GM18526 (cell line): ENCODE results near the gene TBC1D2B.

Source experiments
- POLR2A ChIP-seq: IDR thresholded peaks from 3 replicates; pipeline ENCODE4 v1.6.1; 2011; ENCODE audit not compliant: insufficient read length; ENCODE audit errors: extremely low read depth

Gene TBC1D2B

DNA sequence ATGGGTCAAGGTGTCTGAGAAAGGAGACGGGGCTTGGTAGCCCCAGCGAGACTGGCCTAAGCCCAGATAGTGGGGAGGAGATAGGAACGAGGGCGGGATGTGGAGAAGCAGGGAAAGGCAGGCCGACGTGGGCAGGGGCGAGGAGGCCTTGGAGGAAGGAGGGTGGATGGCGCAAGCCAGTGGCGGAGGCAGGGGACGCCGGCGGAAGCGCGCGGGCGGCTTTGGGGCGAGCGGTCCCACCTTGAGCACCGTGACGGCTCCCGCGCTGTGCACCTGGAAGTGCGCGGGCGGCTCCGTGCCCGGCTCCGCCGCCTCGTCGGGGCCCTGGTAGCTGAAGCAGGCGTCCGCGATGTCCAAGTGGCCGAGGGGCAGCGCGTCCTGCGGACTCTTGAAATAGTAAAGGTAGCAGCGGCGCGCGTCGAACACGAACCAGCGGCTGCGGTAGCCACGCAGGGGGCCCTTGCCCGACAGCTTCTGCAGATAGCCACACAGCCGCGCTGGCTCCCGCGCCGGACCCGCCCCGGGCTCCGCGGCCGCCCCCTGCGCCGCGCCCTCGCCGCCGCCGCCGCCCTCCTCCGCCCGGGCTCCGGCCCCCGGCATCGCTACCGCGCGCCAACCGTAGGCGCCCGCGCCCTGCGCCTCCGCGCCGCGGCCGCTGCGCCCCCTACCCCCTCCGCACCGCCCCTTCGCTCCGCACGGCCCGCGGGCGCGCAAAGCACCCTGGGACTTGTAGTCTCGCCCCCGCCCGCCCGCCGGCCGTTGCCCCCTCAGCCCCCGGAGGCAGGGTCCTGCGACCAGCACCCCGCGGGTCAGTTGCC lies at the start of gene TBC1D2B:
Gene TBC1D2B, minus strand, starts transcription at position 659 of the 818 bp plus-strand sequence. Its CDS starts 59 bp downstream, at position 600.
- peak; percentile 50 for TF ChIP-seq POLR2A

DNA sequence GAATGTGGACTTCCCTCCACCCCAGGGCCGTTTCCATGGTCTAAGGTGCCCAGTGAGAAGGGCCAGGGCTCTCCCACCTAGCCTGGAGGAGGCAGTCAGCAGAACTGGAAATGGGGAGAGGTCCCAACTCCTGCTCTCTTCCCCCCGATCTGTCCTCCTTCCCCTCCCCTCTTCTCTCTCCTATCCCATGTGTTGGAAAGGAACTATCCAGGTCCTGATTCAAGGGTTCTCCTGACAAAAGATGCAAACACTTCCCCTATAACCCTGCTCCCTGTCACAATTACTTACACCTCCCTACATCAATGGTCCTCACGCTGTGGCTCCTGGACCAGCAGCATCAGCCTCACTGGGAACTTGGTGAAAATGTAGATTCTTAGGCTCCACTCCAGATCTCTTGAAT lies 47.8 kb upstream of the TBC1D2B start:
- no peak for TF ChIP-seq POLR2A

DNA sequence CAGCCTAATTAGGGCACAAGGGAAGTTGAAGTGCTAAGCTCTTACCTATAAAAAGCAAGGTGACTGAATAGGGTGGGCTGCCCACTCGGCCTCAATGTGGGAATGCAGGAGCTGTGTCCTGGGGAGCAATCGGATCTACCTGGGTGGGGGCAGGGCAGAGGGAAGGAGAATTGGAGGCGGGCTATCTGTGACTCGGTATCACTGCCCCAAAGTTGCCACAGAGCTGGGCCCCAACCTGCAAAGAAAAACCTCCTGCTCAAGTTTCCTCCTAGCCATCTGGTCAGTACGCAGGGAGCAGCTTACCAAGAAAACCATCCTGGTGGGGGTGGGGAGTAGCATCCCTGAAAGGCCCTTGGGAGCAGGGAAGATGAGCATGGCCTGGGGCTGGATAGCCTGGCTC lies 43.0 kb upstream of the TBC1D2B start:
- TF ChIP-seq POLR2A: no peak

DNA sequence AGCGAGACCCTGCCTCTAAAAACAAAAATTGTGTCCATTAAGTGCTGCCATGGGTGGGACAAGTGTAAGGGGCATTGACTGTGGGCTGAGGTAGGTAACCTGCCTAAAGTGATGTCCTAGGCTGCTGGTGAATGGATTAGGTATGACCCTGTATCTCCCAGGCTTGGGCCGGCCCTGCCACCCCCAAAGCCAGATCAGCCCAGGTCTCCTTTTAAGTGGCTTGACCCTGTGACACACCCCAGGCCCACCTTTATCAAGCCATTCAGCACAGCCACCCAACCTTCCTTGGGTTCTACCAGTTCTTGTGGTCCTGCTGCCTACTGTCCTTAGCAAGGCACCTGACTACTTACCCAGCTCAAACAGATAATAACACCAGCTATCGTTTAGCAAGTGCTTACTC lies 35.0 kb upstream of the TBC1D2B start:
- no peak for TF ChIP-seq POLR2A

DNA sequence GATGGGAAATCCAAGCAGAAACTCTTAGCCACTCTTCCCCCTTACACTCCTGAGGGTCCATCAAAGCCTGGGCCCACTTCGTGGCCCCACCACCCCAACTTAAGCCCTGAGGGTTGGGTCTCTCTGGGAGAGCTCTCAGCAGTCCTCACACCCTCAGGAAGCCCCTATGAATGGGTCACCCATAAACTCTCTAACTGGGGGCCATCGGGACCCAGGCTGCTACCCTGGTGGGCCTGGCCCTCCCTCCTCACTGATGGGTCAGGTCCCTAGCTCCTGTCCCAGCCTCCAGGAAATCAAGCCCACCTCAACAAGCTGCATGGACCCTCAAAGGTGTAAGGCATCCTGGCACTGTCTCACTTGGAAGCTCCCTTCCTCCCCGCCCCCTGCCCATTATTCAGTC lies 34.3 kb upstream of the TBC1D2B start:
- TF ChIP-seq POLR2A: no peak

DNA sequence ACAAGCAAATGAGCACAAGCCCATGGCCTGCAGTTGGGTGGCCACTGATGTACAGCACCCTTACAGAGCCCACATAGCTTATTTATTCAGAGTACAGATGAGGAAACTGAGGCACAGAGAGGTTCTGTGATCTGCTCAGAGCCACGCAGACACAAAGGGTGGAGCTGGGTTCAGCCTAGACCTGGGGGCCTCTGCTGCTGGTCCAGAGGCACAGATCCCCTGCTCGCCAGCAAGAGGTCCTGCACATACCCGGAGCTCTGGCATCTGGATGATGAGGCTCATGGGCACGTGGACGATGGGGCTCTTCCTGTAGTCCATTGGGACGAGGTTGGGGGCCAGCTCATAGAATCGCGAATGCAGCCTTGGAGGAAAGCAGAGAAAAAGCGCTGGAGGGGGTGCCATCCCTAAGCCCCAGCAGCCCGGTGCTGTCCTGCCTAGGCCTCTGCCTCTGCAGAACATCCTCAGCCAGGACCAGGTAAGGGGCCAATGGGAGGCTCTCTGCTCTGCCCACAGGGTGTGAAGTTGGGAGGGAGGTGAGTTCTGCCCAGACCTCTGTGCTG lies 33.5 kb upstream of the TBC1D2B start:
- TF ChIP-seq POLR2A: no peak

DNA sequence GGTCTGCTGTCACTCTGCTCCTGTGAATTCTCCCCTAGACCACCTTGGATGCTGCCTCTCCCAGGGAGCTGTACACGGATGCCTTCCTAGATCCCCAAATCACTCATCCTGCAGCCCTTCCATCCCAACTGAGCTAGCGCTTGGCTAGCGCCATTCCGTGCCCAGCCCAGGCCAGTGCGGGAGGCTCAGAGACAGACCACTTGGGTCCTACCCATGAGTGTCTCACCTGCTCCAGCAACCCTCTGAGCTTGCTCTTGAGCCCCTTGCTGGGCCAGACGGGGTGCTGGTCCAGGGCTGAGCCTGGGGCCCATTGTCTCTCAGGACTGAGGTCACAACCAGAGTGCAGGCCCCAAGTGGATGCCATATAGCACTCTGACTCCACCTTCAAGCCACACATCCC lies 32.6 kb upstream of the TBC1D2B start:
- no peak for TF ChIP-seq POLR2A

DNA sequence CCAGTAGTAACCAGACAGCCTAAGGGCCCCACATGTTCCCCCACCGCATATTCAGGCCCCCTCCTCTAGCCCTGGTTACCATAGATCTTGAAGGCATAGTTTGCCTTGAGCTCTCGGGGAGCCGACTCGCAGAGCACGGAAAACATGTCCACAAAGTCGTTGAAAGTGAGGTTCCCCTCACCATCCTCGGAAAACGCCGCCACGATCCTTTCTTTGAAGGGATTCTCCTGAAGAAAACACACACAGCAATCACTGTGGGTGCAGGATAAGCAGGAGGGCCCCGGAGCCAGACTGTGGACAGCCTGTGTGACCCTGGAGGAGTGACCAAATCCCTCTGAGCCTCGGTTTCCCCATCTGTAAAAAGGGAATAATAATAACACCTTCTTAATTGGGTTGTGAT lies 31.6 kb upstream of the TBC1D2B start:
- TF ChIP-seq POLR2A: no peak

DNA sequence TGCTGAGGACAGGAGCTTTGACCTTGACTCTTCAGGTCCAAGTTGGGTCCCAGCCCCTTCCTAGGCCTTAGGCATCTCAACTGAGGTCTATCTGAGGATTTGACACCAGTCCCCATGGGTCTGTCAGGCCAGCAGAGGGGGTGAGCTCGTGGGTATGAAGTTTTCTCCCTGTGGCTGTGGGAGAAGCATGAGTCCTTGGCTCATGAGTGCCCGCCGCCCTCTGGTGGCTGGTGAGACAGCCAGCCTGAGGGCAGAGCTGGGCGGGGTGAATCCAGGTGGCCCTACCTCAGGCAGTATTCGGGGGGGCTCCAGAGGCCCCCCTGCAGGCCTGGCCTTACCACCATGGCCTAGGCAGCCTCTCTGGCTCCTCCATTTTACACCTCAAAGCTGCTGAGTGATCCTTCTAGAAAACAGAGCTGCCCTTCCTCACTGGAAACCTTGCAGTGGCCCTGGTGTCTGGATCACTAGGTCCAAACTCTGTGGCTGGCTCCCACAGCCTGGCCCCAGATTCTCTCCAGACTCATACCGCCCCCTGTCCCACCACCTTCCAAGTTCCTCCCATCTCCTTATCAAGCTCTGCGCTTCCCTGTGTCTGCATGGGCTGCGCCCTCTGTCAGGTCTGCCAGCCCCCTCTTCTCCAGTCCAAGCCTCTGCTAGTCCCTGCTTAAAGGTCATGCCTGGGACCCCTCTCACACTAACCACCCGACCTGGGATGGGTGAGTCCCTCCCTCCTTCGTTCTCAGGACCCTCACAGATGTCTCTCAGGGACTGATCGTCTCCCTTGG lies 31.0 kb upstream of the TBC1D2B start:
- TF ChIP-seq POLR2A: no peak

DNA sequence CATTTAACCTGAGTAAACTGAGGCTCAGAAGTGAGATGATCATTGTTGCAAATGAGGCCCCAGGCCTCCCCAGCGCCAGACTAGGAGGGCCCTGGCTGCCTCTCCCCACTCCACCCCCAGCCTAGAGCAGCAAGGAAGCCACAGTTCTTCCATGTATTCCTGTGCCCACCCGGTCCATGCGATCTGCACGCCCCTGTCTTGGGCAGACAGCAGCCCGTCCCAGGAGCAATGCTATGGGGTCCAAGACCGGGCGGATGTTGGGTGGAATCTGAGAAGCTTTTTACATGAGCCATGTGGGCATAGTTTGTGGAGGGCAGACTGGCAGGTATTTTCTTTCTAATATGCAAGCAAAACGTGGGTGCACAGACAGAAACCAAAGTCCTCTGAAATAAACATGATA lies 30.0 kb upstream of the TBC1D2B start:
- no peak for TF ChIP-seq POLR2A

DNA sequence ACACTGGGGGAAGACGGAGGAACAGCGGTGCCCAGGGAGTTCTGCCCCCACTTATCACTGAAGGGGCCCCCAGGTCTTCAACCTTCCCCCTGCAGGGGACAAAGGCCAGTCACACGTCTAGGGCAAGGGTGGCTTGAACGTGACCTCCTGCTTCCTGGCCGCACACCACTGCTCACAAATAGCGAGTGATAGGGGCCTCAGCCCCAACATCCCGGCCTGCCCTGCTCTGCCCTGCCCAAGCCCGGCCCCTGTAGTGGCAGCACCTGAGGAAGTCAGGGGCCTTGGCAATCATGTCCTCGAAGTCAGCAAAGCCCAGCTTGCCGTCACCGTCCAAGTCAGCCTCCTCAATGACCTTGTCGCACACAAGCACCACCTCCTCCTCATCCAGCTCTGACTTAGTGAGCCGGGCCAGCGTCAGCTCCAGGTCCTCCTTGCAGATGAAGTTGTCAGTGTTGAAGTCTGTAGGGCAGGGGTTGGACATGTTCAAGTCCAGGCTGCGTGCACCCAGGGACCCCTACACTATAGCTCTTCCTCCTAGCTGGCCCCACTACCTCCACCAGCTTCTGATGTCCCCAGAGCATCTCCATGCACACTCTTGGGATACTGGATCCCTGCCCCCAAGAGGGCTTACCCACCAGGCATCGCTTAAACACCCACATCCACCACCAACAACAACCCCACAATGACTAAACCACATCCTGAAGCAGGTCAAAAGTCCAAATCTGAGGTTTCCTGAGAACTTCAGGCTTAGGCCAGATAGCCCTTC lies 28.1 kb upstream of the TBC1D2B start:
- no peak for TF ChIP-seq POLR2A

DNA sequence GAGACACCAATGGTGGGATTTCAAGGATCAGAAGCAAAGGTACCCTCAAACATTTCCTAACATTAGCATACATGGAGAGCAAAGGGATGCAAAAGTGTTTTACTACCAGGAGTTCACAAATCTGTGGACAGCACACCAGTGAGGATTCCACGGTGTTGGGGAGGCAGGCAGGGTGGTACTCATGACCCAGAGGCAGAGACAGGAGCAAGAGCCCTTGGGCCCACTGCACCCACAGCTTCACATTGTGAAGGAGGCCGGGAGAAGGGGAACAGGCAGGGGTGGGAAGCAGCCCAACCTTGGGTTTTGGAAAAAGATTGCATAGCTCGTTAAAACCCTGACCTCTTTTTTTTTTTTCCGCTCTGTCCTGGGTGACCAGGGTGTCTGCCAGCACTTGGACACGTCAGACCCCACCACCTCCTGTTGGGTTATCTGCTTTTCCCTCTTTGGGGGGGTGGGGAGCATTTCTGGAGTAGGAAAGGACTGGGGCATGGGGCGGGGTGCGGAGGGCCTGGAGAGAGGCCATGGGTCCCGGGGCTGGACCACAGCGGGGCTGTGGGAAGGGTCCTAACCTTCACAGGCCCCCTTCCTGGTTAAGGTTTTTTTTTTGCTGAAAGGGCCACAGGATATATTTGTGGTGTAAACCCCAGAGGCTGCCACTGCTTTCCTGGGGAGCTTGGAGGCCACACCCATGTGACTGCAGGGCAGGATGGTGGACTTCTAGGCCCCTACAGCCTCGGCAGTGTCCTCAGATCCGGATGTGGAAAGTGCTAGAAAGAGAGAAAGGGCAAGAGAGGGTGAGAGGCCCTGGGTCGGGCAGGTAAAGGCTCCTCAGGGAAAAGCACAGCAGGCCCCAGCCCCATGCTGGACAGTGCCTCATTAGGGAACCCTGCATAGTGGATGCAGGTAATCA lies 27.3 kb upstream of the TBC1D2B start:
- no peak for TF ChIP-seq POLR2A

DNA sequence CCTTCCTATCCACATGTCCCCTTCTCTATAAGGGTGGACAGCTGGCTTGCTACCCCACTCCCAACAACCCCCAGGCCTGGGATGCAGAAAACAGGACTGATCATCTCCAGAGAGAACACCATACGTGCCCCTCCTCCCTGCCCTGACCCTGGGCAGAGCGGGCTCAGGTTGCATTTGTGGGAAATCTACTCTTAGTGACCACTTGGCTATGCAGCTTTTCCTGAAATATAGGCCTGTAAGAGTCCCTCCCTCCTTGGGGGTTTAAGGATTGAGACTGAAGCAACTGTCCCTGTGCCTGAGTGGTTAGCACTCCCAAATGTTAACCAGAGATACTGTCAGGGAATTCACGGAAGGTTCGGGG lies 26.6 kb upstream of the TBC1D2B start:
- TF ChIP-seq POLR2A: no peak

DNA sequence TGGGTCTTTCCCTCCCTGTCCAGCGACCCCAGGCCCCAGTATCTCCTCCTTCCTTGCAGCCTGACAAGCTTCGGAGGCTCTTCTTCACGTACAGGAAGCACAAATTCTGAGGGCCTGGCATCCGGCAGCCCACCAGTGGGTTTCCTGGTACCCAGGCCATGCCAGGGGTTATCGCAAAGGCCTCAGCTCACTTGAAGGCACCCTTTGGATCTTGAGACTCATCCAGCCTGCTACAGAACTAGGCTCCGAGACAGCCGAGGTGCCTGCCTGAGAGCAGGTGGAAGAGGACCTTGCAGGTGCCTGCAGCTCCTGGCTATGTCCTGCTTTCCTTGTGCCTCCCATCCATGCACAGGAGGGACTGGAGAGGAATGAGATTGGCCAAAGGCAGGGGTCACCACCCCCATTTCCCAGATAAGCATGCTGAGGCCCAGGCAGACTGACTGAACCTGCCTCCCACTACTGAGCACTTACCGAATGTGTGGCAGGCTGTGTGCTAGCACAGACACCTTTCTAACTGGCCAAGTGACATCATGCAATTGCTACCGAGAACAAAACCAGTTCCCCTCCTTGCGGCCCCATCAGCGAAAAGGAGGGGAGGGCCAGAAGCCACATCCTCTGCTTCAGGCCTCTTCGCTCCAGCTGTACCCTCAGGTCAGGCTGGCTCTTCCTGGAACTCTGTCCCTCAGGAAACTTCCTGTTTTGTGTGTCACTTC lies 26.1 kb upstream of the TBC1D2B start:
- no peak for TF ChIP-seq POLR2A
